CD14-positive monocyte (primary cell): ENCODE data around the gene SCD. TPM values are rescaled to one million over a fixed set of nuclear protein-coding genes. Genes with fewer than 3 reads are reported as not detected.
"Not testable (repeated sequence)": the region's sequence is repeated elsewhere in the genome, so short reads cannot be mapped to it uniquely, and the experiment has no call there.

Experiments
- DNase-seq, 3 donors: peaks; one replicate each; pipeline ENCODE4 v3.0.0-alpha.2; 2011 to 2022
- H2AFZ ChIP-seq: 2 replicates; pipeline ENCODE4 v1.6.0; 2012; ENCODE audit warnings: mild to moderate bottlenecking, low read depth, low read length, inconsistent platforms; ENCODE audit not compliant: insufficient read depth, poor library complexity, severe bottlenecking
- H3K27ac ChIP-seq, 2 donors: 1 replicate in 1 of 2; 2 replicates in 1 of 2; pipeline ENCODE4 v1.5.1; 2012 to 2013; ENCODE audit warnings: low read length in 2 of 2, control low read depth in 1 of 2, inconsistent platforms in 1 of 2, low read depth in 1 of 2, mild to moderate bottlenecking in 1 of 2
- H3K27me3 ChIP-seq, 2 donors: one replicate each; pipeline versions ENCODE4 v1.6.0 to v1.6.1; 2011 to 2013; ENCODE audit warnings: low read length in 2 of 2; ENCODE audit not compliant: control insufficient read depth in 2 of 2, insufficient read depth in 2 of 2
- H3K36me3 ChIP-seq, 2 donors: replicated peaks in 1 of 2; 1 replicate in 1 of 2; 2 replicates in 1 of 2; pipeline versions ENCODE4 v1.5.1 to v1.6.1; 2012 to 2013; ENCODE audit warnings: low read length in 2 of 2, control low read depth in 1 of 2, inconsistent platforms in 1 of 2, mild to moderate bottlenecking in 1 of 2; ENCODE audit not compliant: insufficient read depth in 2 of 2, control insufficient read depth in 1 of 2
- H3K4me1 ChIP-seq, 2 donors: 1 replicate in 1 of 2; 2 replicates in 1 of 2; pipeline versions ENCODE4 v1.5.1 to v1.6.1; 2012 to 2013; ENCODE audit warnings: low read length in 2 of 2, control low read depth in 1 of 2, inconsistent platforms in 1 of 2, mild to moderate bottlenecking in 1 of 2, moderate library complexity in 1 of 2; ENCODE audit not compliant: insufficient read depth in 2 of 2, control insufficient read depth in 1 of 2
- H3K4me2 ChIP-seq: replicated peaks from 2 replicates; pipeline ENCODE3; 2012; ENCODE audit warnings: low read length, moderate library complexity, mild to moderate bottlenecking; ENCODE audit not compliant: poor library complexity, severe bottlenecking; ENCODE audit errors: extremely low read depth
- H3K4me3 ChIP-seq, 3 experiments: fragments of 200-600 bp in 1 of 3; sonication (generic) in 1 of 3; replicated peaks in 1 of 3; 1 replicate in 2 of 3; 2 replicates in 1 of 3; pipeline ENCODE4 v1.5.1; 2011 to 2013; ENCODE audit warnings: low read length in 3 of 3, mild to moderate bottlenecking in 3 of 3, control low read depth in 2 of 3, low read depth in 2 of 3, inconsistent platforms in 1 of 3, moderate library complexity in 1 of 3
- H3K79me2 ChIP-seq: 2 replicates; pipeline ENCODE4 v1.6.0; 2012; ENCODE audit warnings: mild to moderate bottlenecking, control low read depth, inconsistent platforms, low read length, moderate library complexity; ENCODE audit not compliant: insufficient read depth
- H3K9ac ChIP-seq: 2 replicates; pipeline ENCODE4 v1.6.0; 2017; ENCODE audit warnings: low read length, mild to moderate bottlenecking; ENCODE audit not compliant: insufficient read depth, poor library complexity, severe bottlenecking
- H3K9me3 ChIP-seq, 2 donors: replicated peaks in 1 of 2; 1 replicate in 1 of 2; 2 replicates in 1 of 2; pipeline versions ENCODE4 v1.5.1 to v1.6.1; 2012 to 2013; ENCODE audit warnings: low read length in 2 of 2, control low read depth in 1 of 2; ENCODE audit not compliant: control insufficient read depth in 1 of 2, insufficient read depth in 1 of 2
- H4K20me1 ChIP-seq: 2 replicates; pipeline ENCODE4 v1.6.0; 2012; ENCODE audit warnings: mild to moderate bottlenecking, low read length, control low read depth, moderate library complexity; ENCODE audit not compliant: insufficient read depth
- H3K27ac Mint-ChIP-seq, 7 donors: one replicate each; pipeline ENCODE4 v1.8.0; 2020; ENCODE audit warnings: mild to moderate bottlenecking in 7 of 7, mixed read lengths in 7 of 7, moderate library complexity in 6 of 7, inconsistent platforms in 2 of 7
- H3K27me3 Mint-ChIP-seq, 3 donors: one replicate each; pipeline ENCODE4 v1.8.0; 2021 to 2022; ENCODE audit warnings: low read depth in 3 of 3, mild to moderate bottlenecking in 3 of 3, mixed read lengths in 3 of 3, moderate library complexity in 3 of 3, inconsistent platforms in 1 of 3
- H3K36me3 Mint-ChIP-seq, 2 donors: one replicate each; pipeline ENCODE4 v1.8.0; 2020; ENCODE audit warnings: mixed read lengths in 2 of 2, inconsistent platforms in 1 of 2, mild to moderate bottlenecking in 1 of 2
- H3K4me1 Mint-ChIP-seq: one replicate; pipeline ENCODE4 v1.8.0; 2020; ENCODE audit warnings: mild to moderate bottlenecking, mixed read lengths
- H3K4me3 Mint-ChIP-seq, 2 donors: one replicate each; pipeline ENCODE4 v1.8.0; 2020; ENCODE audit warnings: mild to moderate bottlenecking in 2 of 2, mixed read lengths in 2 of 2, moderate library complexity in 1 of 2
- H3K9me3 Mint-ChIP-seq, 7 donors: one replicate each; pipeline ENCODE4 v1.8.0; 2020 to 2022; ENCODE audit warnings: mixed read lengths in 7 of 7, mild to moderate bottlenecking in 6 of 7, moderate library complexity in 6 of 7, inconsistent platforms in 2 of 7
- WGBS: methylation state at CpG from one replicate; pipeline ENCODE4 v1.1.5; 2013; ENCODE audit warnings: missing lambda C conversion rate; ENCODE audit not compliant: insufficient coverage; 5-methylcytosine and 5-hydroxymethylcytosine counted together
- intact Hi-C, 2 donors: fragments of 100-400 bp; cut with micrococcal nuclease; formaldehyde crosslinking; loops; one replicate each; pipeline versions ENCODE4 v1.15.0 to v1.15.1; 2023
- polyA plus RNA-seq, 3 donors: library from polyadenylated mRNA; depleted of rRNA in 1 of 3; unstranded in 2 of 3; stranded (reverse) in 1 of 3; fragments of 300-500 nt in 2 of 3; fragments of >200 nt in 1 of 3; fragmentation: Illumina TruSeq in 2 of 3; gene quantifications; 1 replicate in 2 of 3; 2 replicates in 1 of 3; pipeline ENCODE4 v1.2.3, GENCODE V29; 2012 to 2021
- TF ChIP-seq, protein P1 (sequence below): fragments of 200-600 bp; IDR thresholded peaks from one replicate; pipeline ENCODE4 v1.8.0; 2022; ENCODE audit warnings: antibody characterized with exemption, mild to moderate bottlenecking

The SCD gene
- polyA plus RNA-seq, 3 donors = 1.00 to 3.4 (median 1.0) TPM

DNA sequence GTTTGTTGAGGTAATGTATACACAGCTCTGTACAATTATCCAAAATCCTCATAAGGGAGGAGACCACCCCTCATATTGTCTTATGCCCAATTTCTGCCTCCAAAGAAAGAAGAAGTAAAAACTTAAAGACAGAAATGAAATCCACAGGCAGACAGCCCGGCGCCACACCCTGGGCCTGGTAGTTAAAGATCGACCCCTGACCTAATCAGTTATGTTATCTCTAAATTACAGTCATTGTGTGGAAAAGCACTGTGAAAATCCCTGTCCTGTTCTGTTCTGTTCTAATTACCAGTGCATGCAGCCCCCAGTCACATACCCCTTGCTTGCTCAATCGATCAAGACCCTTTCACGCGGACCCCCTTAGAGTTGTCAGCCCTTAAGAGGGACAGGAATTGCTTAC lies 29.6 kb downstream of the SCD start:
- not testable (repeated sequence) for H3K27ac Mint-ChIP-seq, H3K36me3 Mint-ChIP-seq, H3K27me3 Mint-ChIP-seq, H3K4me3 Mint-ChIP-seq, H4K20me1 ChIP-seq, DNase-seq, H3K79me2 ChIP-seq, H3K9ac ChIP-seq, H3K4me3 ChIP-seq, H3K27ac ChIP-seq, H3K27me3 ChIP-seq, H2AFZ ChIP-seq, H3K9me3 Mint-ChIP-seq, H3K36me3 ChIP-seq, H3K9me3 ChIP-seq, H3K4me2 ChIP-seq
- intact Hi-C loops = loop anchor here in 1 of 2 donors (5.0 kb wide), 1 partner anchor 39 kb away; no protein-coding TSS in a partner anchor
- H3K4me1 Mint-ChIP-seq = peaks cover 14% of the 10 kb centered on the region
- WGBS = 88% methylated on average over 2 of the region's 6 CpGs
- peaks cover 26 to 27% of the 10 kb centered on the region in 2 donors for H3K4me1 ChIP-seq

DNA sequence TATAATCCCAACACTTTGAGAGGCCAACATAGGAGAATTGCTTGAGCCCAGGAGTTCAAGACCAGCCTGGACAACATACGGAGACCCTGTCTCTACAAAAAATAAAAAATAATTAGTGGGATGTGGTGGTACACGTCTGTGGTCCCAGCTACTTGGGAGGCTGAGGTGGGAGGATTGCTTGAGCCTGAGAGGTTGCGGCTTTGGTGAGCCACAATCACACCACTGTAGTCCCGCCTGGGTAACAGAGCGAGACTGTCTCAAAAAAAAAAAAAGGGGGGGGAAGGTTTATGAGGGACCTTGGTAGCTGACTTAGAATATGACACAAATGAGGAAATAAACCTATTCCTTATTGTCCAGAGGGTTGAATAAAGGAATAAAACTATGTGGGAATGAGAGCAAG lies 30.8 kb downstream of the SCD start:
- intact Hi-C loops = loop anchor here in 1 of 2 donors (5.0 kb wide), 1 partner anchor 41 kb away; no protein-coding TSS in a partner anchor
- no peak overlapping the region for H3K4me2 ChIP-seq
- no peaks in the 10 kb centered on the region for H3K9me3 ChIP-seq
- no peak overlapping the region for H3K9ac ChIP-seq
- Mint-ChIP-seq H3K4me3 (no peak overlapping the region), H3K9me3 (no peaks in the 10 kb centered on the region), H3K27ac (peak overlapping the region in 1 of 7 donors; percentile 16), H3K36me3 (peaks cover 0 to 4% of the 10 kb centered on the region in 2 donors), H3K27me3 (peaks cover 0 to 3% (median 2%) of the 10 kb centered on the region in 3 donors), H3K4me1 (peaks cover 14% of the 10 kb centered on the region)
- TF ChIP-seq, protein P1, sequence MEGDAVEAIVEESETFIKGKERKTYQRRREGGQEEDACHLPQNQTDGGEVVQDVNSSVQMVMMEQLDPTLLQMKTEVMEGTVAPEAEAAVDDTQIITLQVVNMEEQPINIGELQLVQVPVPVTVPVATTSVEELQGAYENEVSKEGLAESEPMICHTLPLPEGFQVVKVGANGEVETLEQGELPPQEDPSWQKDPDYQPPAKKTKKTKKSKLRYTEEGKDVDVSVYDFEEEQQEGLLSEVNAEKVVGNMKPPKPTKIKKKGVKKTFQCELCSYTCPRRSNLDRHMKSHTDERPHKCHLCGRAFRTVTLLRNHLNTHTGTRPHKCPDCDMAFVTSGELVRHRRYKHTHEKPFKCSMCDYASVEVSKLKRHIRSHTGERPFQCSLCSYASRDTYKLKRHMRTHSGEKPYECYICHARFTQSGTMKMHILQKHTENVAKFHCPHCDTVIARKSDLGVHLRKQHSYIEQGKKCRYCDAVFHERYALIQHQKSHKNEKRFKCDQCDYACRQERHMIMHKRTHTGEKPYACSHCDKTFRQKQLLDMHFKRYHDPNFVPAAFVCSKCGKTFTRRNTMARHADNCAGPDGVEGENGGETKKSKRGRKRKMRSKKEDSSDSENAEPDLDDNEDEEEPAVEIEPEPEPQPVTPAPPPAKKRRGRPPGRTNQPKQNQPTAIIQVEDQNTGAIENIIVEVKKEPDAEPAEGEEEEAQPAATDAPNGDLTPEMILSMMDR = no peak
- no peak overlapping the region for H3K27ac ChIP-seq
- H3K4me3 ChIP-seq = no peak overlapping the region
- H4K20me1 ChIP-seq = no peaks in the 10 kb centered on the region
- no peak overlapping the region for H2AFZ ChIP-seq
- peaks cover 15 to 16% of the 10 kb centered on the region in 2 donors for H3K4me1 ChIP-seq
- no peaks in the 10 kb centered on the region for H3K27me3 ChIP-seq
- 60% methylated on average over 1 of the region's 5 CpGs for WGBS
- no peaks in the 10 kb centered on the region for H3K79me2 ChIP-seq
- no peak for DNase-seq
- no peaks in the 10 kb centered on the region for H3K36me3 ChIP-seq
